Endothelial cell (in vitro differentiated cells): ENCODE results near the gene PCLO. TPM values are rescaled to one million over a fixed set of nuclear protein-coding genes. Genes with fewer than 3 reads are reported as not detected.

ENCODE experiments used
- DNase-seq: peaks from one replicate; pipeline ENCODE4 v3.0.0; 2021; ENCODE audit warnings: low spot score
- H3K27ac Mint-ChIP-seq: one replicate; pipeline ENCODE4 v1.8.0; 2021; ENCODE audit warnings: mixed read lengths, inconsistent platforms; ENCODE audit not compliant: unreplicated experiment
- H3K27me3 Mint-ChIP-seq: one replicate; pipeline ENCODE4 v1.8.0; 2021; ENCODE audit warnings: mild to moderate bottlenecking, moderate library complexity, mixed read lengths, inconsistent platforms; ENCODE audit not compliant: unreplicated experiment
- H3K36me3 Mint-ChIP-seq: one replicate; pipeline ENCODE4 v1.8.0; 2021; ENCODE audit warnings: mild to moderate bottlenecking, low read depth, mixed read lengths, inconsistent platforms; ENCODE audit not compliant: unreplicated experiment
- H3K4me1 Mint-ChIP-seq: one replicate; pipeline ENCODE4 v1.8.0; 2021; ENCODE audit warnings: mild to moderate bottlenecking, mixed read lengths, inconsistent platforms; ENCODE audit not compliant: unreplicated experiment
- H3K4me3 Mint-ChIP-seq: one replicate; pipeline ENCODE4 v1.8.0; 2021; ENCODE audit warnings: mild to moderate bottlenecking, mixed read lengths, inconsistent platforms; ENCODE audit not compliant: unreplicated experiment
- H3K9me3 Mint-ChIP-seq: one replicate; pipeline ENCODE4 v1.8.0; 2021; ENCODE audit warnings: mixed read lengths, inconsistent platforms; ENCODE audit not compliant: unreplicated experiment
- CTCF ChIP-seq: fragments of 200-600 bp; sonication (generic); IDR thresholded peaks from one replicate; pipeline ENCODE4 v1.5.0; 2021; ENCODE audit warnings: antibody characterized with exemption; ENCODE audit not compliant: unreplicated experiment
- total RNA-seq: library from RNA; stranded (reverse); fragmentation: NEBNext Ultra II Directional; extraction: Animal tissue kit (Norgen Biotek cat#: 25700); gene quantifications from one replicate; pipeline ENCODE4 v1.2.1, GENCODE V29; 2021; ENCODE audit not compliant: unreplicated experiment

The PCLO gene
- total RNA-seq, 1 donor from 2014 or later: 5.1 TPM

GRCh38 chr7:83166781-83167180 is 4.1 kb upstream of the PCLO start:
- DNase-seq: no peak
- peaks cover 2% of the 10 kb centered on the region for H3K27me3 Mint-ChIP-seq
- TF ChIP-seq CTCF: no peak
- no peaks in the 10 kb centered on the region for H3K9me3 Mint-ChIP-seq
- H3K36me3 Mint-ChIP-seq: no peaks in the 10 kb centered on the region
- H3K27ac Mint-ChIP-seq: no peak overlapping the region
- peaks cover 3% of the 10 kb centered on the region for H3K4me1 Mint-ChIP-seq
- no peak overlapping the region for H3K4me3 Mint-ChIP-seq

DNA sequence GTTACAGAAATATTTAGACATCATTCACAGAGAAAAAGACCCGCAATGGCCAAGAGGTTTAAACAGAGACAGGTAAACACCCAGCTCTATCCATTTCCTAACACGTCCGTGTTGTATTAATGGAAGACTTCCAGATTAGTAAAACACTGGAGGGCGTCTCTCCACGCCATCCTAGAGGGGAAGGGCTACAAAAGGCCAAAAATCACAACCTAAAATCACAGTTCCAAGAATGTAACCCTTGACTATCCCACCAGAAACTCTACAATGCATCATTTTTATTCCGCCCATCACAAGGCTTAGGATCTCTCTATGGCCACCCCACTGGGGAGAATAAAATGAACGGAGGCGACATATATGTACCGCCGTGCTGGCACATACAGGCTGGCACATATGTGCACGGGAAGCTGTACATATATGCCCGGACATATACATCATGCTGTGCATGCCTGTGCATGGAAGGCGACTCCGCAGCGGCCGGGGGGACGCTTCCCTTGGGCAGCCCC is 734 bp downstream of the PCLO start:
- Mint-ChIP-seq H3K27ac (no peak overlapping the region), H3K4me3 (peak overlapping the region; percentile 94)

DNA sequence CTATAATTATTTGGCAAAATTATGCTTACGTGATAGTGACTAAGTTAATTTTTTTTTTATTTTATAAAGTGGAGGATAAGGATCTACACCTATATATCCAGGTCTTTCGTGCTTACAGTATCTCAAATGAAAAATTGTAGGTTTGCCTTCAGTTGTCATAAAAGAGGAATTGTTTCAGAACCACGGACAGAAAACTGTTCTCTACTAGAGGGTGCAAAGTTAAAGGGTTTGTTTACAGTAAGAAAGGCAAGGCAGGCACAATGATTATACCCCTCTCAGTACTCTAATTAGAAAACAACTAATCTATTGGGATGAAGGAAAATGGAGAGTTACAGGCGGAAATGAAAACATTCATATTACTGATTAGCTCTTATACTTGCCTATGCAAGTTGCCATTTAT is 1.5 kb downstream of the PCLO start:
- Mint-ChIP-seq H3K9me3 (no peaks in the 10 kb centered on the region), H3K27me3 (peaks cover 2% of the 10 kb centered on the region), H3K36me3 (no peaks in the 10 kb centered on the region), H3K4me1 (peaks cover 7% of the 10 kb centered on the region), H3K4me3 (peak overlapping the region; percentile 59), H3K27ac (no peak overlapping the region)
- no peak for DNase-seq
- no peak for TF ChIP-seq CTCF

More for the DNA sequence above, 734 bp downstream of the PCLO start:
- Mint-ChIP-seq H3K27me3 (peaks cover 2% of the 10 kb centered on the region), H3K9me3 (no peaks in the 10 kb centered on the region), H3K4me1 (peaks cover 7% of the 10 kb centered on the region), H3K36me3 (no peaks in the 10 kb centered on the region)
- no peak for TF ChIP-seq CTCF
- DNase-seq: no peak

DNA sequence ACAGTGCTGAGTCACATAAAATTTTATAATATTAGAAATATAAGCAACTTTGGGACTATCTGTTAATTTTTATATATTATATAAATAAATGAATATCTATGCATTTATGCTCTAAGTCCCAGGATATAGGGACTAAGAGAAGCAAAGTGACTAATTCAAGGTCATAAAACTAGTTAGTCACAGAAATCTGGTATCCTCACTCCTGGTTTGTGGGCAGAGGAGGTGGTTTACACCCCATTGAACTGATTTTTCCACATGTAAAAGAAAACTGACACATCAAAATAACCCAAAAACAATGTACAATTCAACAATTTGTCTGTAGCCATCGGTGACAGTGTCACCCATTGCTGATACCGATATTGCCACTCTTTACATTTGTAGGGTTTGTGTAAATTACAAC is 3.0 kb downstream of the PCLO start:
- Mint-ChIP-seq H3K4me1 (peaks cover 7% of the 10 kb centered on the region), H3K4me3 (no peak overlapping the region), H3K27ac (no peak overlapping the region), H3K9me3 (no peaks in the 10 kb centered on the region), H3K36me3 (no peaks in the 10 kb centered on the region), H3K27me3 (peaks cover 3% of the 10 kb centered on the region)
- no peak for TF ChIP-seq CTCF
- no peak for DNase-seq

DNA sequence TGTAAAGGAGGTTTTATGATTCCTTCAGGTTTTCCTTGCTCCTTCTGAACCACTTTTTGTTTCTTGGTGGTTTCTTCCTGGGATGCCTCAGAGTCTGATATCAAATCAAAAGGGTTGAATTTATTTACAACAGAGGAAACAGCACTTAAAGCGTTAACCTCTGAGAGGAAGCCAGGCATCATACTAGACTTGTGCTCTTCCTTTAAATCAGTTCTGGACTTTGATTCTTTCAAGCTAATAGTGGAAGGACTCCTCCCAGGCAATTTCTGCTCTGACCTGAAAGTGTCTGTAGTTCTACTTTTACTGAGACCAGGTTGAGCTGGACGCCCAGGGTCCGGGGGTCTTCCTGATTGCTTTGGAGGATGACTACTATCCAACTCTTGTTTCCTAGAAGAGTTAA is 6.7 kb downstream of the PCLO start:
- H3K36me3 Mint-ChIP-seq: no peaks in the 10 kb centered on the region
- H3K27ac Mint-ChIP-seq: no peak overlapping the region
- H3K4me1 Mint-ChIP-seq: no peaks in the 10 kb centered on the region
- no peaks in the 10 kb centered on the region for H3K9me3 Mint-ChIP-seq
- no peak for TF ChIP-seq CTCF
- H3K27me3 Mint-ChIP-seq: peaks cover 3% of the 10 kb centered on the region
- H3K4me3 Mint-ChIP-seq: no peak overlapping the region
- no peak for DNase-seq
